BLaER1 (cell line): ENCODE measurements around the gene DBF4.
"Not testable (repeated sequence)": the region's sequence is repeated elsewhere in the genome, so short reads cannot be mapped to it uniquely, and the experiment has no call there.

ENCODE experiments used
- H3K27ac ChIP-seq: shearing (Covaris generic); formaldehyde crosslinking; 2 replicates; pipeline ENCODE4 v1.8.1; 2022
- H3K27me3 ChIP-seq: shearing (Covaris generic); formaldehyde crosslinking; 2 replicates; pipeline ENCODE4 v1.8.1; 2022
- H3K36me3 ChIP-seq: shearing (Covaris generic); formaldehyde crosslinking; 2 replicates; pipeline ENCODE4 v1.8.1; 2022
- H3K4me1 ChIP-seq: shearing (Covaris generic); formaldehyde crosslinking; 2 replicates; pipeline ENCODE4 v1.8.1; 2022
- H3K4me2 ChIP-seq: shearing (Covaris generic); formaldehyde crosslinking; 2 replicates; pipeline ENCODE4 v1.8.1; 2022
- H3K4me3 ChIP-seq: shearing (Covaris generic); formaldehyde crosslinking; 2 replicates; pipeline ENCODE4 v1.8.1; 2022
- H3K9ac ChIP-seq: shearing (Covaris generic); formaldehyde crosslinking; 2 replicates; pipeline ENCODE4 v1.8.1; 2022
- H3K9me3 ChIP-seq: shearing (Covaris generic); formaldehyde crosslinking; 2 replicates; pipeline ENCODE4 v1.8.1; 2022
- H4K20me1 ChIP-seq: shearing (Covaris generic); formaldehyde crosslinking; 2 replicates; pipeline ENCODE4 v1.8.1; 2022
- Cebpa-rat ChIP-seq: shearing (Covaris generic); IDR thresholded peaks from 2 replicates; pipeline ENCODE4 v1.8.1; 2022

The DBF4 gene

GRCh38 chr7:87876040-87876868 lies at the start of gene DBF4, which contains the start of gene SLC25A40:
TSS of gene DBF4 (plus strand) at chr7:87876493. CDS start at chr7:87876733, 240 bp downstream.
TSS of gene SLC25A40 (minus strand) at chr7:87876360. CDS start at chr7:87858727, 17,633 bp downstream.
- Histone ChIP-seq H4K20me1 (peaks cover 21% of the 10 kb centered on the region), H3K4me1 (peaks cover 34% of the 10 kb centered on the region), H3K27ac (peak within 1 kb of the TSS; percentile 90), H3K9me3 (peaks cover 21% of the 10 kb centered on the region), H3K9ac (peak within 1 kb of the TSS; percentile 96), H3K36me3 (peaks cover 46% of the 10 kb centered on the region), H3K27me3 (no peaks in the 10 kb centered on the region), H3K4me2 (peak within 1 kb of the TSS; percentile 78), H3K4me3 (peak within 1 kb of the TSS; percentile 88)
- no peak for TF ChIP-seq Cebpa-rat

- H3K9me3 ChIP-seq: peaks cover 29% of the 10 kb centered on the region
- H3K4me3 ChIP-seq, H3K4me2 ChIP-seq, H3K4me1 ChIP-seq, H4K20me1 ChIP-seq, H3K9ac ChIP-seq, H3K27ac ChIP-seq, H3K27me3 ChIP-seq, H3K36me3 ChIP-seq: not testable (repeated sequence)
Observed at GRCh38 chr7:87828383-87828782, 47.9 kb upstream of the DBF4 start.

GRCh38 chr7:87831097-87831496 lies 45.2 kb upstream of the DBF4 start:
- Histone ChIP-seq H4K20me1 (no peaks in the 10 kb centered on the region), H3K4me2 (no peak overlapping the region), H3K9me3 (peaks cover 8% of the 10 kb centered on the region), H3K27me3 (no peaks in the 10 kb centered on the region), H3K4me1 (no peaks in the 10 kb centered on the region), H3K4me3 (no peak overlapping the region), H3K27ac (no peak overlapping the region), H3K36me3 (peaks cover 10% of the 10 kb centered on the region; the same call in 1 of the 2 replicates), H3K9ac (no peak overlapping the region)
- no peak for TF ChIP-seq Cebpa-rat

- H3K36me3 ChIP-seq: peaks cover 10% of the 10 kb centered on the region; the same call in 1 of the 2 replicates
- TF ChIP-seq Cebpa-rat: no peak
- H3K27ac ChIP-seq: no peak overlapping the region
Observed at GRCh38 chr7:87833130-87833529, 43.2 kb upstream of the DBF4 start.

GRCh38 chr7:87837597-87837996 lies 38.7 kb upstream of the DBF4 start:
- Histone ChIP-seq H3K27me3 (no peaks in the 10 kb centered on the region), H3K9ac (no peak overlapping the region), H4K20me1 (no peaks in the 10 kb centered on the region), H3K4me3 (no peak overlapping the region), H3K4me2 (no peak overlapping the region), H3K9me3 (no peaks in the 10 kb centered on the region), H3K4me1 (no peaks in the 10 kb centered on the region), H3K27ac (no peak overlapping the region), H3K36me3 (peaks cover 13% of the 10 kb centered on the region; the same call in 1 of the 2 replicates)
- TF ChIP-seq Cebpa-rat: no peak

More at GRCh38 chr7:87833130-87833529, 43.2 kb upstream of the DBF4 start:
- H3K9me3 ChIP-seq: no peaks in the 10 kb centered on the region
- H3K4me1 ChIP-seq: no peaks in the 10 kb centered on the region
- no peak overlapping the region for H3K4me2 ChIP-seq
- no peaks in the 10 kb centered on the region for H4K20me1 ChIP-seq
- H3K4me3 ChIP-seq: no peak overlapping the region
- H3K9ac ChIP-seq: no peak overlapping the region
- no peaks in the 10 kb centered on the region for H3K27me3 ChIP-seq

- no peak for TF ChIP-seq Cebpa-rat
- no peak overlapping the region for H3K27ac ChIP-seq
- H3K4me3 ChIP-seq: no peak overlapping the region
- no peaks in the 10 kb centered on the region for H3K4me1 ChIP-seq
- no peaks in the 10 kb centered on the region for H3K9me3 ChIP-seq
- H4K20me1 ChIP-seq: no peaks in the 10 kb centered on the region
- H3K4me2 ChIP-seq: no peak overlapping the region
- H3K9ac ChIP-seq: no peak overlapping the region
- no peaks in the 10 kb centered on the region for H3K27me3 ChIP-seq
- H3K36me3 ChIP-seq: peaks cover 63% of the 10 kb centered on the region
Observed at GRCh38 chr7:87850836-87851593, 25.3 kb upstream of the DBF4 start.

- Histone ChIP-seq H3K36me3 (peaks cover 61% of the 10 kb centered on the region), H3K4me2 (no peak overlapping the region)
Observed at GRCh38 chr7:87852306-87852705, 24.0 kb upstream of the DBF4 start.

GRCh38 chr7:87853237-87853864 lies 22.9 kb upstream of the DBF4 start:
- H3K27ac ChIP-seq: no peak overlapping the region

More at GRCh38 chr7:87852306-87852705, 24.0 kb upstream of the DBF4 start:
- Histone ChIP-seq H4K20me1 (no peaks in the 10 kb centered on the region), H3K9ac (no peak overlapping the region), H3K27ac (no peak overlapping the region), H3K4me3 (no peak overlapping the region), H3K9me3 (no peaks in the 10 kb centered on the region), H3K4me1 (no peaks in the 10 kb centered on the region), H3K27me3 (no peaks in the 10 kb centered on the region)
- TF ChIP-seq Cebpa-rat: no peak

GRCh38 chr7:87858417-87859100 lies 17.7 kb upstream of the DBF4 start:
- Histone ChIP-seq H3K27me3 (no peaks in the 10 kb centered on the region), H3K9ac (no peak overlapping the region), H3K4me1 (no peaks in the 10 kb centered on the region), H3K27ac (no peak overlapping the region), H3K4me3 (no peak overlapping the region), H3K36me3 (peaks cover 62% of the 10 kb centered on the region), H4K20me1 (no peaks in the 10 kb centered on the region), H3K4me2 (no peak overlapping the region), H3K9me3 (peaks cover 8% of the 10 kb centered on the region; the same call in 1 of the 2 replicates)
- TF ChIP-seq Cebpa-rat: no peak

More at GRCh38 chr7:87853237-87853864, 22.9 kb upstream of the DBF4 start:
- no peaks in the 10 kb centered on the region for H3K4me1 ChIP-seq
- H3K9ac ChIP-seq: no peak overlapping the region
- no peak overlapping the region for H3K4me3 ChIP-seq
- H3K4me2 ChIP-seq: no peak overlapping the region
- no peaks in the 10 kb centered on the region for H4K20me1 ChIP-seq
- no peaks in the 10 kb centered on the region for H3K27me3 ChIP-seq
- peaks cover 7% of the 10 kb centered on the region; the same call in 1 of the 2 replicates for H3K9me3 ChIP-seq
- peaks cover 65% of the 10 kb centered on the region for H3K36me3 ChIP-seq
- TF ChIP-seq Cebpa-rat: no peak
